22Rv1 (cell line): Measurements from ENCODE around the gene ZG16B.

Experiments used
- ZFX ChIP-seq: fragments of 450-650 bp; IDR thresholded peaks from 2 replicates; pipeline ENCODE4 v1.6.1; 2017; ENCODE audit warnings: antibody characterized with exemption, borderline replicate concordance
- TF ChIP-seq, protein P1 (sequence below): fragments of 450-650 bp; IDR thresholded peaks from 2 replicates; pipeline ENCODE4 v1.5.1; 2017; ENCODE audit warnings: mild to moderate bottlenecking

DNA sequence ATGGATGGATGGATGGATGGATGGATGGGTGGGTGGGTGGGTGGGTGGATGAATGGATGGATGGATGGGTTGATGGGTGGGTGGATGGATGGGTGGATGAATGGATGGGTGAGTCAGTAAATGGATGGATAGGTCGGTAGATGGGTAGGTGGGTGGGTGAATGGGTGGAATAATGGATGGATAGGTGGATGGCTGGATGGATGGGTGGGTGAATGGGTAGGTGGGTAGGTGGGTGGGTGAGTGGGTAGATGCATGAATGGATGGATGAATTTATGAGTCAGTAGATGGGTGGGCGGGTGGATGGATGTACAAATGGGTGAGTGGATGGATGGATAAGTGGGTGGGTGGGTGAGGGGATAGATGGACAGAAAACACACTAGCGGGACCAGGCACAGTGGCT, 4.9 kb downstream of the ZG16B start:
- TF ChIP-seq, protein P1, sequence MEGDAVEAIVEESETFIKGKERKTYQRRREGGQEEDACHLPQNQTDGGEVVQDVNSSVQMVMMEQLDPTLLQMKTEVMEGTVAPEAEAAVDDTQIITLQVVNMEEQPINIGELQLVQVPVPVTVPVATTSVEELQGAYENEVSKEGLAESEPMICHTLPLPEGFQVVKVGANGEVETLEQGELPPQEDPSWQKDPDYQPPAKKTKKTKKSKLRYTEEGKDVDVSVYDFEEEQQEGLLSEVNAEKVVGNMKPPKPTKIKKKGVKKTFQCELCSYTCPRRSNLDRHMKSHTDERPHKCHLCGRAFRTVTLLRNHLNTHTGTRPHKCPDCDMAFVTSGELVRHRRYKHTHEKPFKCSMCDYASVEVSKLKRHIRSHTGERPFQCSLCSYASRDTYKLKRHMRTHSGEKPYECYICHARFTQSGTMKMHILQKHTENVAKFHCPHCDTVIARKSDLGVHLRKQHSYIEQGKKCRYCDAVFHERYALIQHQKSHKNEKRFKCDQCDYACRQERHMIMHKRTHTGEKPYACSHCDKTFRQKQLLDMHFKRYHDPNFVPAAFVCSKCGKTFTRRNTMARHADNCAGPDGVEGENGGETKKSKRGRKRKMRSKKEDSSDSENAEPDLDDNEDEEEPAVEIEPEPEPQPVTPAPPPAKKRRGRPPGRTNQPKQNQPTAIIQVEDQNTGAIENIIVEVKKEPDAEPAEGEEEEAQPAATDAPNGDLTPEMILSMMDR, result no peak
- no peak for TF ChIP-seq ZFX
